GDM1 (cell line): ENCODE data around the gene VAX1.
"Not testable (repeated sequence)": the region's sequence is repeated elsewhere in the genome, so short reads cannot be mapped to it uniquely, and the experiment has no call there.

ENCODE experiments used
- DNase-seq: peaks from one replicate; lab custom pipeline; 2025; lab: John Stamatoyannopoulos, UW

VAX1 gene

GRCh38 chr10:117137911-117138642 is at the start of gene VAX1:
TSS of gene VAX1 (minus strand) at chr10:117138270. CDS start at chr10:117138056, 214 bp downstream.
- no peak for DNase-seq

- DNase-seq = no peak
Observed at GRCh38 chr10:117186832-117187615, 49.0 kb upstream of the VAX1 start.

- not testable (repeated sequence) for DNase-seq
Observed at GRCh38 chr10:117185817-117186216, 47.7 kb upstream of the VAX1 start.

GRCh38 chr10:117184821-117185220 is 46.8 kb upstream of the VAX1 start:
- DNase-seq = no peak

- DNase-seq = no peak
Observed at GRCh38 chr10:117184296-117184695, 46.2 kb upstream of the VAX1 start.

- no peak for DNase-seq
Observed at GRCh38 chr10:117178190-117178589, 40.1 kb upstream of the VAX1 start.

GRCh38 chr10:117175901-117176534 is 37.9 kb upstream of the VAX1 start:
- DNase-seq = peak; percentile 28

GRCh38 chr10:117175215-117175900 is 37.3 kb upstream of the VAX1 start:
- DNase-seq = no peak

GRCh38 chr10:117174439-117175214 is 36.6 kb upstream of the VAX1 start:
- DNase-seq = peak; percentile 44

- DNase-seq = no peak
Observed at GRCh38 chr10:117170244-117170643, 32.2 kb upstream of the VAX1 start.

- no peak for DNase-seq
Observed at GRCh38 chr10:117169480-117169879, 31.4 kb upstream of the VAX1 start.

- no peak for DNase-seq
Observed at GRCh38 chr10:117168729-117169128, 30.7 kb upstream of the VAX1 start.

GRCh38 chr10:117167789-117168674 is 30.0 kb upstream of the VAX1 start:
- no peak for DNase-seq

- no peak for DNase-seq
Observed at GRCh38 chr10:117167346-117167788, 29.3 kb upstream of the VAX1 start.

GRCh38 chr10:117166418-117167345 is 28.6 kb upstream of the VAX1 start:
- no peak for DNase-seq

- no peak for DNase-seq
Observed at GRCh38 chr10:117165538-117166417, 27.7 kb upstream of the VAX1 start.

- no peak for DNase-seq
Observed at GRCh38 chr10:117164592-117165537, 26.8 kb upstream of the VAX1 start.
